CD4-positive, alpha-beta T cell treated with Interleukin-17A for 1 hour (primary cell): ENCODE results near the gene GLT8D2.

Experiments
- DNase-seq: peaks from one replicate; pipeline ENCODE4 v3.0.0-alpha.2; 2020

GLT8D2 gene

DNA sequence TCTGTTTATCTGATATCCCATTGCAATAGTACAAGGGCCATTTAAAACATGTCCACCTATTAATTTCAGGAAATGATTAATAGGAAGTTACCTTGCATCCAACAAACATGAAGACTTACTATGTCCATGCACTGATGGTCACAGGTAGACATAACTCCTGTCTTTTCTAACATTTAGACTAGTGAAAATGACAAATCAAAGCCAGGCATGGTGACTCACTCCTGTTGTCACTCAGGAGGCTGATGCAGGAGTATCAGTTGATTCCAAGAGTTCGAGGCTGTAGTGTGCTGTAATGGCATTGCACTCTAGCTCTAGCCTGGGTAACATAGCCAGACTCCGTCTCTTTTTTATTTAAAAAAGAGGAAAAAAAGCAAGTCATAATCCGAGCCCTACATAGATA lies 105.0 kb downstream of the GLT8D2 start:
- no peak for DNase-seq
